ENCODE data around the gene EFCC1.

Gene EFCC1

DNA sequence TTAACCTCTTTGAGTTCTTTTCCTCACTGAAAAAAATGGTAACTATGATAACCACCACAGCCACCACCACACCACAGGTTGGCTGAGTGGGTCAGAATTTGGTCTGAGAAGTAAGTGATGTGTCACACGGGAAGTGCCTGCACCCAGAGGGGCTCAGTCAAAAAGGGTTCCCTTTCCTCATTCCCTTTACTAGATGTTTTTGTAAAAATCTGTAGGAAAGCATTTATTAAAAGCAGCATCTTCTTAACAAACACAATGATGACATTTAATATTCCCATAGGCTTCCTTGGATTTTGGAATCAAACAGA, 30.4 kb upstream of the EFCC1 start:
- H3K4me3 ChIP-seq (ENCODE audit: low read length) = no peak overlapping the region

DNA sequence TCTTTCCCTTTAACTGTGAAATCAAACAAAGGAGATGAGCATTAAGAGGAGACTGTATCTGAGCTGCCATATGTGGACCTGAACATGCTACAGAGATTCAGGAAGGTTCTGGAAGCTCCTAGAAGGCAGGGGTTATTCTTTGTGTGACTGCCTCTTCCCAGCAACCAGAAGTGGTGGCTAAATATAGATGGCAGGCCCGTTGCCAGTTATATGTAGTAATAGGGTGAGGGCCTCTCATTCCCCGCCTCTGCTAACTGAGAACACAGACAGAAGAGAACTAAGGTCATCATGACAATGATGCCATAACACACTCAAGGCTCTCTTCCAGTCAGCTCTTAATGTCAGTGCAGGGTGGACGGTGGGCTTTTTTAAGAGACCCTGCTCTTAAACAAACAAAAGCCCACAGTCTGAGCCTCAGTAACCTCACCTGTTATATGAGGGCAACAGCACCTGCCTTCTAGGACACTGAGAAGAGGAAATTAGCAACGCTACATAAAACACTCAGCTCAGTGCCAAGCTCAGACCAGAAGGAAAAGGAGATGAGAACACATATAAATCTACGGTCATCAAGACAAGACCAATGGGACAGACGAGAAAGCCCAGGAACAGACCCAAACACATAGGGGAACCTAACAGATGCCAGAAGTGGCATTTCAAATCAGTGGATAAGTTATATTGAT, 29.5 kb upstream of the EFCC1 start:
- no peak for DNase-seq (ENCODE audit: low read depth)
- H3K4me3 ChIP-seq (ENCODE audit: low read length) = no peak overlapping the region
- TF ChIP-seq, protein P1, sequence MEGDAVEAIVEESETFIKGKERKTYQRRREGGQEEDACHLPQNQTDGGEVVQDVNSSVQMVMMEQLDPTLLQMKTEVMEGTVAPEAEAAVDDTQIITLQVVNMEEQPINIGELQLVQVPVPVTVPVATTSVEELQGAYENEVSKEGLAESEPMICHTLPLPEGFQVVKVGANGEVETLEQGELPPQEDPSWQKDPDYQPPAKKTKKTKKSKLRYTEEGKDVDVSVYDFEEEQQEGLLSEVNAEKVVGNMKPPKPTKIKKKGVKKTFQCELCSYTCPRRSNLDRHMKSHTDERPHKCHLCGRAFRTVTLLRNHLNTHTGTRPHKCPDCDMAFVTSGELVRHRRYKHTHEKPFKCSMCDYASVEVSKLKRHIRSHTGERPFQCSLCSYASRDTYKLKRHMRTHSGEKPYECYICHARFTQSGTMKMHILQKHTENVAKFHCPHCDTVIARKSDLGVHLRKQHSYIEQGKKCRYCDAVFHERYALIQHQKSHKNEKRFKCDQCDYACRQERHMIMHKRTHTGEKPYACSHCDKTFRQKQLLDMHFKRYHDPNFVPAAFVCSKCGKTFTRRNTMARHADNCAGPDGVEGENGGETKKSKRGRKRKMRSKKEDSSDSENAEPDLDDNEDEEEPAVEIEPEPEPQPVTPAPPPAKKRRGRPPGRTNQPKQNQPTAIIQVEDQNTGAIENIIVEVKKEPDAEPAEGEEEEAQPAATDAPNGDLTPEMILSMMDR (conservative IDR thresholded peaks at IDR 0.05; ENCODE audit: low read depth, low read length) = no peak

More for the DNA sequence above, 30.4 kb upstream of the EFCC1 start:
- DNase-seq (ENCODE audit: low read depth) = no peak
- TF ChIP-seq, protein P1 (conservative IDR thresholded peaks at IDR 0.05; ENCODE audit: low read depth, low read length) = no peak

DNA sequence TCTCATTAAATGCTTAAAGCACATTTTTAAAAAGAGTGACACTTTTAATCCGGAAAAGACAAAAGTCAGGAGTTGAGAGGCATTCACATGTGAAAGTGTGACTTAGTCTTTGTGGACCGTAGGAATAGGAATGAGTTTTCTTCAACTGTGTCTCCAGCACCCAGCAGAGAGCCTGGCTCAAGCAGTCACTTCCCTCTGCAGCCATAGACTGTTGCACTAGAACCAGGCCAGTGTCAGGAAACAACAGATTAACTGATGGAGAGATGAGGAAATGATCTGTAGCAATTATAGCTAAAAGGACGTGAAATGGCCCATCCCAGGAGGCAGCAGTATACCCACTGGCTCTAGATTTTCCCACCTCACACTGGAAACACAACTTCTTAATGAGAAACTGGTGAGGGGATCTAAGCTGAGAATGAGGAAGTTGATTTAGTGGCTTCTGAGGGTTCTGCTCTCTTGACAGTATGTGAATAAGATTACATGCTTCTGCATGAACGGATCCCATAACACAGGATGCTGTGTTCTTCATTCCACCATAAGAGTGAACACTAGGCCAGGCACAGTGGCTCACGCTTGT, 27.0 kb upstream of the EFCC1 start:
- no peak overlapping the region for H3K4me3 ChIP-seq (ENCODE audit: low read length)
- DNase-seq (ENCODE audit: low read depth) = no peak
- TF ChIP-seq, protein P1 (conservative IDR thresholded peaks at IDR 0.05; ENCODE audit: low read depth, low read length) = no peak

DNA sequence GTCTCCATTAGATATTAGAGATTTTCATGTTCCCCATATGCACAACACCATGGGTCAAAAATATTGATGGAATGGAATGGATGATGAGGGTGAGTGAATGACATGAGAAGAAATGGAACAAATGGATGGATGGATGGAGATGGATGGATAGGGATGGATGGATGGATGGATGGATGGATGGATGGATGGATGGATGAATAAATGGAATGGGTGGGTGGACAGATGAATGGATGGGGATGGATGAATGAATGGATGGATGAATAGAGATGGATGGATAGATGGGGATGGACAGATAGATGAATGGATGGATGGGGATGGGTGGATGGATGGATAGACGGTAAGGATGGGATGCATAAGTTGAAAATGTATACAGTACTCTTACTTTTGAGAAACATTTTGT, 25.8 kb upstream of the EFCC1 start:
- TF ChIP-seq, protein P1 (conservative IDR thresholded peaks at IDR 0.05; ENCODE audit: low read depth, low read length) = no peak
- no peak overlapping the region for H3K4me3 ChIP-seq (ENCODE audit: low read length)
- no peak for DNase-seq (ENCODE audit: low read depth)

DNA sequence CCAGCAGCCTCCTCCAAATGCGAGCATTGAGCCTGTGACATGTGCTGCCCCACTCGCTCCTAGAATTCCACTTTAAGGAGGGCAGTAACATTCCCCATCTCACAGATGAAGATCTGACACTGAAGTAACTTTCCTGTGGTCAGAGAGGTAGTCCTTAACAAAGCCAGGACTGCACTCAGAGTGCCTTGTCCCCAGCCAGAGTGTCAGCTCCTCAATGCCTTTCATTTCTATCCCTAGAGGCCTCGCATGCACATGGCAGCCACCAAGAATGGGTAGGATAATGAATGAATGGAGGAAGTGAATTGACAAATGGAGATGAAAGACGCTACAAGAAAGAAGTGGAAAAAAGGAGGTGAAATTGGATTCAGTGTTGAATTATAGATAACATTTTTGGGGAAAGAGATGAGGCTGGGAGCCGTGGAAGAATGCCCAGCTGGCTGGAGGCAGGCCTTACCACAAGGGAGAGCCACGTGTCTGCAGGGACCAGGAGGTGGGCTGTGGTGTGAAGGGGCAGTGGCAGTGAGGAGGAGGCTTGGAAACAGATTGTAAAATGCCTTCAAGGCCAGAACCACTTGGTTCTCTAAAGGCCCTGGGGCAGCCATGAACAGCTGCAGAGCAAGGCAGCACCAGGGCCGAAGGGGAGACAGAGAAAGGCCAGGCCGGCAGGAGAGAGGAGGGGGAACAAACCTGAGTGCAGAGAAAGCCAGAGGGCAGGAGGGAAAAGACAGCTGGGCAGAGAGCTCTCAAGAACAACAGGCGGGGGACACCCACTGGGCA, 17.6 kb upstream of the EFCC1 start:
- H3K4me3 ChIP-seq (ENCODE audit: low read length) = no peak overlapping the region
- no peak for DNase-seq (ENCODE audit: low read depth)
- TF ChIP-seq, protein P1 (conservative IDR thresholded peaks at IDR 0.05; ENCODE audit: low read depth, low read length) = no peak

DNA sequence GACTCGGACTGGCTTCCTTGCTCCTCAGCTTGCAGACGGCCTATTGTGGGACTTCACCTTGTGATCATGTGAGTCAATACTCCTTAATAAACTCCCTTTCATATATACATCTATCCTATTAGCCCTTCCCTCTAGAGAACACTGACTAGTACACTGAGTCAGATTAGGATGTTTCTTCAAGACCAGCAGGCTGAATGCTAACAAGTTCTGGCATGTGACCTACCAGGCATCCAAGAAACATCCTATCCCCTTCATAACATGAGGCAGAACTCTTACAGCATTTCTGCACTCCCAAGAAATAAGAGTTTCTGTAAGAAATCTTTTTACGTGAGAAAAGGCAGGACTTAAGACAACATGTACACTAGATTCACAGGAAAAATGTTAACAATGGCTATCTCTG, 16.5 kb upstream of the EFCC1 start:
- H3K4me3 ChIP-seq (ENCODE audit: low read length) = no peak overlapping the region
- DNase-seq (ENCODE audit: low read depth) = no peak
- TF ChIP-seq, protein P1 (conservative IDR thresholded peaks at IDR 0.05; ENCODE audit: low read depth, low read length) = no peak
